GM12878 (cell line): ENCODE data around the gene TNKS1BP1. TPM values are rescaled to one million over a fixed set of nuclear protein-coding genes. Genes with fewer than 3 reads are reported as not detected.

Experiments used
- ATAC-seq: fragments of 200-7000 bp; cut with Tn5 transposase; 3 replicates; pipeline ENCODE4 v1.9.1; 2020; ENCODE audit warnings: mild to moderate bottlenecking, moderate library complexity
- BruUV-seq: library from RNA; stranded (reverse); fragments of 400-500 nt; replicated peaks from 2 replicates; lab custom pipeline; 2021; lab: Mats Ljungman, UMichigan
- CTCF ChIA-PET: fragments of 300-600 bp; sonication (Branson Sonifier 250); formaldehyde crosslinking; extraction: SDS; loops from one replicate; lab custom pipeline; 2021; ENCODE audit warnings: inconsistent platforms; lab: Yijun Ruan, JAX
- POLR2A ChIA-PET: fragments of 350-600 bp; formaldehyde crosslinking; extraction: SDS; loops from one replicate; lab custom pipeline; 2021; ENCODE audit warnings: inconsistent platforms; lab: Charles Lee
- RAD21 ChIA-PET: fragments of 300-600 bp; sonication (Branson Sonifier 250); formaldehyde crosslinking; loops from one replicate; lab custom pipeline; 2023; ENCODE audit warnings: antibody characterized with exemption; ENCODE audit not compliant: unreplicated experiment; lab: Charles Lee
- SMC1A ChIA-PET: fragments of 300-600 bp; sonication (Branson Sonifier 250); formaldehyde crosslinking; loops from one replicate; lab custom pipeline; 2023; ENCODE audit not compliant: unreplicated experiment, uncharacterized antibody; lab: Charles Lee
- DNase-seq: peaks from one replicate; pipeline ENCODE4 v3.0.0-alpha.2; 2011; ENCODE audit warnings: low read depth, low spot score
- FAIRE-seq: peaks from 3 replicates; lab custom pipeline; 2011; peaks lifted over from hg19 to GRCh38; lab: Jason Lieb, UNC
- H2AFZ ChIP-seq: 2 replicates; pipeline ENCODE4 v1.6.0; 2011; ENCODE audit warnings: low read depth, low read length, control low read depth; ENCODE audit not compliant: control insufficient read depth
- H3K27ac ChIP-seq: 2 replicates; pipeline ENCODE4 v1.5.1; 2011; ENCODE audit warnings: control low read depth; ENCODE audit not compliant: control insufficient read depth, insufficient read depth
- H3K27me3 ChIP-seq, 2 experiments: replicated peaks in 1 of 2; 2 replicates each; pipeline versions ENCODE4 v1.6.0 to v1.6.1; 2011; ENCODE audit warnings: low read length in 1 of 2; ENCODE audit not compliant: control insufficient read depth in 2 of 2, insufficient read depth in 2 of 2
- H3K36me3 ChIP-seq, 2 experiments: 2 replicates each; pipeline ENCODE4 v1.5.1; 2011; ENCODE audit warnings: low read length in 1 of 2; ENCODE audit not compliant: control insufficient read depth in 2 of 2, insufficient read depth in 2 of 2
- H3K4me1 ChIP-seq: 2 replicates; pipeline ENCODE4 v1.6.1; 2011; ENCODE audit warnings: mild to moderate bottlenecking, low read length, moderate library complexity, mixed read lengths; ENCODE audit not compliant: control insufficient read depth, insufficient read depth
- H3K4me2 ChIP-seq: 2 replicates; pipeline ENCODE4 v1.6.0; 2011; ENCODE audit warnings: control low read depth; ENCODE audit not compliant: control insufficient read depth, insufficient read depth
- H3K4me3 ChIP-seq: fragments of 200-600 bp; sonication (generic); 2 replicates; pipeline ENCODE4 v1.5.1; 2016
- H3K79me2 ChIP-seq: 2 replicates; pipeline ENCODE4 v1.6.0; 2011; ENCODE audit warnings: low read length; ENCODE audit not compliant: control insufficient read depth, insufficient read depth
- H3K9ac ChIP-seq: 2 replicates; pipeline ENCODE4 v1.8.0; 2011; ENCODE audit warnings: low read length, control low read depth, mixed read lengths; ENCODE audit not compliant: control insufficient read depth, insufficient read depth
- H3K9me3 ChIP-seq: replicated peaks from 3 replicates; pipeline ENCODE4 v1.5.1; 2011; ENCODE audit warnings: mild to moderate bottlenecking, low read length; ENCODE audit not compliant: control insufficient read depth, insufficient read depth
- H4K20me1 ChIP-seq: 2 replicates; pipeline ENCODE4 v1.6.0; 2011; ENCODE audit not compliant: control insufficient read depth, insufficient read depth
- CEBPB ChIP-seq, 2 experiments: fragments of 150-350 bp in 1 of 2; IDR thresholded peaks; 2 replicates each; pipeline ENCODE4 v1.6.1; 2012 to 2014; ENCODE audit warnings: low read depth in 2 of 2, low read length in 2 of 2, borderline replicate concordance in 1 of 2, inconsistent platforms in 1 of 2
- EED ChIP-seq: sonication (generic); IDR thresholded peaks from 2 replicates; pipeline ENCODE4 v1.6.1; 2016; ENCODE audit warnings: antibody characterized with exemption, low read depth
- NFYA ChIP-seq: IDR thresholded peaks from 2 replicates; pipeline ENCODE4 v1.6.1; 2011; ENCODE audit warnings: low read depth, mild to moderate bottlenecking, low read length, improper control_type of control experiment, borderline replicate concordance
- NR2F1 ChIP-seq: fragments of 450-650 bp; conservative IDR thresholded peaks from 2 replicates; pipeline ENCODE4 v1.6.1; 2017; ENCODE audit warnings: mild to moderate bottlenecking
- RAD21 ChIP-seq: IDR thresholded peaks from 2 replicates; pipeline ENCODE4 v1.6.1; 2011; ENCODE audit warnings: mild to moderate bottlenecking, low read depth, low read length, moderate library complexity; ENCODE audit not compliant: insufficient read depth
- ZNF384 ChIP-seq: IDR thresholded peaks from 2 replicates; pipeline ENCODE4 v1.6.1; 2012; ENCODE audit warnings: low read depth, mild to moderate bottlenecking, low read length, improper control_type of control experiment, borderline replicate concordance
- WGBS: methylation state at CpG from one replicate; pipeline ENCODE4 v1.1.6; 2016; ENCODE audit warnings: low lambda C conversion rate; ENCODE audit not compliant: insufficient replicate concordance, insufficient coverage; ENCODE audit errors: missing lambda C conversion rate; 5-methylcytosine and 5-hydroxymethylcytosine counted together
- in situ Hi-C: fragments of 300-500 bp; cut with MboI; formaldehyde crosslinking; loops from 9 replicates; pipeline ENCODE4 v1.14.3; 2018; ENCODE audit warnings: mixed read lengths
- intact Hi-C: fragments of 100-400 bp; cut with micrococcal nuclease; formaldehyde crosslinking; loops from one replicate; pipeline ENCODE4 v1.14.2; 2022; ENCODE audit not compliant: unreplicated experiment
- polyA plus RNA-seq, 11 experiments: library from polyadenylated mRNA; depleted of rRNA in 4 of 11; unstranded in 6 of 11; stranded (reverse) in 5 of 11; fragments of >200 nt; fragmentation: Nextera tagmentation in 4 of 11; fragmentation: Illumina TruSeq in 1 of 11; extraction: Ambion mirVana in 4 of 11; extraction: Trizol in 1 of 11; gene quantifications; 1 replicate in 1 of 11; 2 replicates in 10 of 11; pipeline versions ENCODE4 v1.2.1 to v1.2.3, GENCODE V29; 2011 to 2016; ENCODE audit warnings: inconsistent platforms in 2 of 11, missing spikeins in 2 of 11, low read depth in 1 of 11
- total RNA-seq, 4 experiments: library from RNA; depleted of rRNA in 3 of 4; stranded (reverse); fragments of >200 nt in 3 of 4; fragmentation: Illumina TruSeq in 1 of 4; extraction: Trizol in 1 of 4; gene quantifications; 2 replicates each; pipeline versions ENCODE4 v1.2.1 to v1.2.3, GENCODE V29; 2013 to 2021
- TF ChIP-seq, protein P1 (sequence below): IDR thresholded peaks from 2 replicates; pipeline ENCODE4 v1.6.1; 2012; ENCODE audit warnings: low read length, inconsistent platforms
- TF ChIP-seq, protein P2 (sequence below): IDR thresholded peaks from 2 replicates; pipeline ENCODE4 v1.6.1; 2012; ENCODE audit warnings: improper control_type of control experiment, low read depth, low read length; ENCODE audit not compliant: insufficient replicate concordance
- TF ChIP-seq, protein P3 (sequence below): fragments of 450-650 bp; IDR thresholded peaks from 2 replicates; pipeline ENCODE4 v1.6.1; 2016; ENCODE audit warnings: mild to moderate bottlenecking
- TF ChIP-seq, protein P4 (sequence below): IDR thresholded peaks from 2 replicates; pipeline ENCODE4 v1.6.1; 2011; ENCODE audit warnings: borderline replicate concordance, low read depth, mild to moderate bottlenecking, moderate library complexity, mixed read lengths, low read length; ENCODE audit not compliant: insufficient read depth; ENCODE audit errors: extremely low read length

The TNKS1BP1 gene
- total and polyA plus RNA-seq, 10 of the 15 experiments (the other 5 are each of a cell fraction or from before 2014, with no cell fraction given), result 0.26 to 15.8 (median 4.3) TPM

GRCh38 chr11:57301711-57302423 is 22.9 kb downstream of the TNKS1BP1 start:
- WGBS, result 91% methylated on average over 26 of the region's 27 CpGs
- BruUV-seq, result no TSS peak
- ChIA-PET POLR2A (no interaction called here), SMC1A (no interaction called here), RAD21 (no interaction called here), CTCF (no interaction called here)
- Histone ChIP-seq H2AFZ (no peak overlapping the region), H3K4me3 (no peak overlapping the region), H3K9ac (no peak overlapping the region), H3K27me3 (no peaks in the 10 kb centered on the region), H4K20me1 (no peaks in the 10 kb centered on the region), H3K9me3 (no peaks in the 10 kb centered on the region; the same call in 2 of the 3 replicates), H3K4me2 (no peak overlapping the region), H3K27ac (no peak overlapping the region), H3K4me1 (no peaks in the 10 kb centered on the region), H3K36me3 (no peaks in the 10 kb centered on the region; a peak in 2 of 4 replicates), H3K79me2 (no peaks in the 10 kb centered on the region)
- in situ Hi-C loops (no loop called here), intact Hi-C loops (no loop called here)
- ATAC-seq, result no peak
- no peak for DNase-seq
- FAIRE-seq, result no peak
- no peak for TF ChIP-seq RAD21
- TF ChIP-seq, protein P1, sequence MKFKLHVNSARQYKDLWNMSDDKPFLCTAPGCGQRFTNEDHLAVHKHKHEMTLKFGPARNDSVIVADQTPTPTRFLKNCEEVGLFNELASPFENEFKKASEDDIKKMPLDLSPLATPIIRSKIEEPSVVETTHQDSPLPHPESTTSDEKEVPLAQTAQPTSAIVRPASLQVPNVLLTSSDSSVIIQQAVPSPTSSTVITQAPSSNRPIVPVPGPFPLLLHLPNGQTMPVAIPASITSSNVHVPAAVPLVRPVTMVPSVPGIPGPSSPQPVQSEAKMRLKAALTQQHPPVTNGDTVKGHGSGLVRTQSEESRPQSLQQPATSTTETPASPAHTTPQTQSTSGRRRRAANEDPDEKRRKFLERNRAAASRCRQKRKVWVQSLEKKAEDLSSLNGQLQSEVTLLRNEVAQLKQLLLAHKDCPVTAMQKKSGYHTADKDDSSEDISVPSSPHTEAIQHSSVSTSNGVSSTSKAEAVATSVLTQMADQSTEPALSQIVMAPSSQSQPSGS, result no peak
- TF ChIP-seq CEBPB (IDR thresholded peaks at IDR 0.05; ENCODE audit: borderline replicate concordance in 1 of 2, low read depth in 2 of 2, low read length in 2 of 2), result no peak
- TF ChIP-seq EED, result no peak
- TF ChIP-seq ZNF384, result no peak
- TF ChIP-seq, protein P2, sequence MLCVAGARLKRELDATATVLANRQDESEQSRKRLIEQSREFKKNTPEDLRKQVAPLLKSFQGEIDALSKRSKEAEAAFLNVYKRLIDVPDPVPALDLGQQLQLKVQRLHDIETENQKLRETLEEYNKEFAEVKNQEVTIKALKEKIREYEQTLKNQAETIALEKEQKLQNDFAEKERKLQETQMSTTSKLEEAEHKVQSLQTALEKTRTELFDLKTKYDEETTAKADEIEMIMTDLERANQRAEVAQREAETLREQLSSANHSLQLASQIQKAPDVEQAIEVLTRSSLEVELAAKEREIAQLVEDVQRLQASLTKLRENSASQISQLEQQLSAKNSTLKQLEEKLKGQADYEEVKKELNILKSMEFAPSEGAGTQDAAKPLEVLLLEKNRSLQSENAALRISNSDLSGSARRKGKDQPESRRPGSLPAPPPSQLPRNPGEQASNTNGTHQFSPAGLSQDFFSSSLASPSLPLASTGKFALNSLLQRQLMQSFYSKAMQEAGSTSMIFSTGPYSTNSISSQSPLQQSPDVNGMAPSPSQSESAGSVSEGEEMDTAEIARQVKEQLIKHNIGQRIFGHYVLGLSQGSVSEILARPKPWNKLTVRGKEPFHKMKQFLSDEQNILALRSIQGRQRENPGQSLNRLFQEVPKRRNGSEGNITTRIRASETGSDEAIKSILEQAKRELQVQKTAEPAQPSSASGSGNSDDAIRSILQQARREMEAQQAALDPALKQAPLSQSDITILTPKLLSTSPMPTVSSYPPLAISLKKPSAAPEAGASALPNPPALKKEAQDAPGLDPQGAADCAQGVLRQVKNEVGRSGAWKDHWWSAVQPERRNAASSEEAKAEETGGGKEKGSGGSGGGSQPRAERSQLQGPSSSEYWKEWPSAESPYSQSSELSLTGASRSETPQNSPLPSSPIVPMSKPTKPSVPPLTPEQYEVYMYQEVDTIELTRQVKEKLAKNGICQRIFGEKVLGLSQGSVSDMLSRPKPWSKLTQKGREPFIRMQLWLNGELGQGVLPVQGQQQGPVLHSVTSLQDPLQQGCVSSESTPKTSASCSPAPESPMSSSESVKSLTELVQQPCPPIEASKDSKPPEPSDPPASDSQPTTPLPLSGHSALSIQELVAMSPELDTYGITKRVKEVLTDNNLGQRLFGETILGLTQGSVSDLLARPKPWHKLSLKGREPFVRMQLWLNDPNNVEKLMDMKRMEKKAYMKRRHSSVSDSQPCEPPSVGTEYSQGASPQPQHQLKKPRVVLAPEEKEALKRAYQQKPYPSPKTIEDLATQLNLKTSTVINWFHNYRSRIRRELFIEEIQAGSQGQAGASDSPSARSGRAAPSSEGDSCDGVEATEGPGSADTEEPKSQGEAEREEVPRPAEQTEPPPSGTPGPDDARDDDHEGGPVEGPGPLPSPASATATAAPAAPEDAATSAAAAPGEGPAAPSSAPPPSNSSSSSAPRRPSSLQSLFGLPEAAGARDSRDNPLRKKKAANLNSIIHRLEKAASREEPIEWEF, result no peak
- TF ChIP-seq, protein P3, sequence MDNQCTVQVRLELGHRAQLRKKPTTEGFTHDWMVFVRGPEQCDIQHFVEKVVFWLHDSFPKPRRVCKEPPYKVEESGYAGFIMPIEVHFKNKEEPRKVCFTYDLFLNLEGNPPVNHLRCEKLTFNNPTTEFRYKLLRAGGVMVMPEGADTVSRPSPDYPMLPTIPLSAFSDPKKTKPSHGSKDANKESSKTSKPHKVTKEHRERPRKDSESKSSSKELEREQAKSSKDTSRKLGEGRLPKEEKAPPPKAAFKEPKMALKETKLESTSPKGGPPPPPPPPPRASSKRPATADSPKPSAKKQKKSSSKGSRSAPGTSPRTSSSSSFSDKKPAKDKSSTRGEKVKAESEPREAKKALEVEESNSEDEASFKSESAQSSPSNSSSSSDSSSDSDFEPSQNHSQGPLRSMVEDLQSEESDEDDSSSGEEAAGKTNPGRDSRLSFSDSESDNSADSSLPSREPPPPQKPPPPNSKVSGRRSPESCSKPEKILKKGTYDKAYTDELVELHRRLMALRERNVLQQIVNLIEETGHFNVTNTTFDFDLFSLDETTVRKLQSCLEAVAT, result no peak
- TF ChIP-seq NFYA, result no peak
- TF ChIP-seq, protein P4, sequence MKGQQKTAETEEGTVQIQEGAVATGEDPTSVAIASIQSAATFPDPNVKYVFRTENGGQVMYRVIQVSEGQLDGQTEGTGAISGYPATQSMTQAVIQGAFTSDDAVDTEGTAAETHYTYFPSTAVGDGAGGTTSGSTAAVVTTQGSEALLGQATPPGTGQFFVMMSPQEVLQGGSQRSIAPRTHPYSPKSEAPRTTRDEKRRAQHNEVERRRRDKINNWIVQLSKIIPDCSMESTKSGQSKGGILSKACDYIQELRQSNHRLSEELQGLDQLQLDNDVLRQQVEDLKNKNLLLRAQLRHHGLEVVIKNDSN, result no peak
- TF ChIP-seq NR2F1, result no peak
